Osteocyte (in vitro differentiated cells): ENCODE results near the gene PRELID2. TPM values are rescaled to one million over a fixed set of nuclear protein-coding genes. Genes with fewer than 3 reads are reported as not detected.

ENCODE experiments used
- DNase-seq: peaks from one replicate; pipeline ENCODE4 v3.0.0; 2021; ENCODE audit warnings: mixed read lengths; ENCODE audit not compliant: unreplicated experiment; ENCODE audit errors: extremely low spot score
- H3K27ac Mint-ChIP-seq: one replicate; pipeline ENCODE4 v1.8.0; 2021; ENCODE audit warnings: mild to moderate bottlenecking, mixed read lengths; ENCODE audit not compliant: unreplicated experiment
- H3K27me3 Mint-ChIP-seq: one replicate; pipeline ENCODE4 v1.8.0; 2021; ENCODE audit warnings: mixed read lengths; ENCODE audit not compliant: unreplicated experiment
- H3K36me3 Mint-ChIP-seq: one replicate; pipeline ENCODE4 v1.8.0; 2021; ENCODE audit warnings: mixed read lengths; ENCODE audit not compliant: unreplicated experiment
- H3K4me1 Mint-ChIP-seq: one replicate; pipeline ENCODE4 v1.8.0; 2021; ENCODE audit warnings: mixed read lengths; ENCODE audit not compliant: unreplicated experiment
- H3K4me3 Mint-ChIP-seq: one replicate; pipeline ENCODE4 v1.8.0; 2021; ENCODE audit warnings: mild to moderate bottlenecking, moderate library complexity, mixed read lengths; ENCODE audit not compliant: unreplicated experiment
- H3K9me3 Mint-ChIP-seq: one replicate; pipeline ENCODE4 v1.8.0; 2021; ENCODE audit warnings: mixed read lengths; ENCODE audit not compliant: unreplicated experiment
- total RNA-seq: library from RNA; stranded (reverse); gene quantifications from 2 replicates; pipeline ENCODE4 v1.2.1, GENCODE V29; 2021
- TF ChIP-seq, protein P1 (sequence below): fragments of 200-600 bp; sonication (generic); IDR thresholded peaks from 2 replicates; pipeline ENCODE4 v1.5.0; 2021; ENCODE audit warnings: antibody characterized with exemption, mild to moderate bottlenecking, moderate library complexity

Gene PRELID2
- total RNA-seq, 1 donor from 2014 or later: 4.7 TPM

DNA sequence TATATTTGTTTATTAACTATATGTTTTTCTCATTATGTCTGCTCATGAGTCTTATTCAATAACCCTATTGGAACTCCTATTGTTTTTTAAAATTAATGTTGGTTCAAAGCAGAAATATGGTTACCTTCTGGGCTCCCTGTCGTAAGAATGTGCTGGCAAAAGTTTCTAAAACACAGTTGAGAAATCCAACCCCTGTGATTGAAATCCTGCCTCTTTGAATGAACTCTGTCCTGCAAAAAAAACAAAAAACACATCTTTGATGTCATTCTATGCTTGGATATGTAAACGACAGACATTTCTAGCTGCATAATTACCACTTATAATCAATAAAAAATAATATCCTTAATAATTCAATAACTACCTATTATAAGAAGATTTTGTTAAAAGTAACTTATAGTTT is 38.8 kb downstream of the PRELID2 start:
- no peak for DNase-seq
- TF ChIP-seq, protein P1, sequence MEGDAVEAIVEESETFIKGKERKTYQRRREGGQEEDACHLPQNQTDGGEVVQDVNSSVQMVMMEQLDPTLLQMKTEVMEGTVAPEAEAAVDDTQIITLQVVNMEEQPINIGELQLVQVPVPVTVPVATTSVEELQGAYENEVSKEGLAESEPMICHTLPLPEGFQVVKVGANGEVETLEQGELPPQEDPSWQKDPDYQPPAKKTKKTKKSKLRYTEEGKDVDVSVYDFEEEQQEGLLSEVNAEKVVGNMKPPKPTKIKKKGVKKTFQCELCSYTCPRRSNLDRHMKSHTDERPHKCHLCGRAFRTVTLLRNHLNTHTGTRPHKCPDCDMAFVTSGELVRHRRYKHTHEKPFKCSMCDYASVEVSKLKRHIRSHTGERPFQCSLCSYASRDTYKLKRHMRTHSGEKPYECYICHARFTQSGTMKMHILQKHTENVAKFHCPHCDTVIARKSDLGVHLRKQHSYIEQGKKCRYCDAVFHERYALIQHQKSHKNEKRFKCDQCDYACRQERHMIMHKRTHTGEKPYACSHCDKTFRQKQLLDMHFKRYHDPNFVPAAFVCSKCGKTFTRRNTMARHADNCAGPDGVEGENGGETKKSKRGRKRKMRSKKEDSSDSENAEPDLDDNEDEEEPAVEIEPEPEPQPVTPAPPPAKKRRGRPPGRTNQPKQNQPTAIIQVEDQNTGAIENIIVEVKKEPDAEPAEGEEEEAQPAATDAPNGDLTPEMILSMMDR: no peak
- peaks cover 7% of the 10 kb centered on the region for H3K9me3 Mint-ChIP-seq

DNA sequence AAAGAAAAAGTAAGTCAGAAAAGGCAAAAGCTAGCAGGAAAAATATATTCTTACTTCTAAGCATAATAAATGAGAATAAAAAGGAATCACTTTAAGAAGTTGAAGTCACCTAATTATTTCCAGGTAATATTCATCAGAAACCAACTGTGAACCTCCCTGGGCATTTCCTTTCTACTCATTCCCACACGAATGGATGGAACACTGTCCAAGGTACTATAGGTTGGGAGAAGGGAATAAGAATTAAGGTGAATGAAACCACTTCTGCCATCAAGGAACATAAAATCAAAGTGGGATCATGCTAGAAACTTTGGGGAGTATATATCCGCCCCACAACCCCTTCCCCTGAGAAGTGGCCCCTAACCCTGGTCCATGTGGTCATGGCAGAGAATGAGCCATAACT is 41.6 kb downstream of the PRELID2 start:
- H3K27me3 Mint-ChIP-seq: no peaks in the 10 kb centered on the region
- H3K9me3 Mint-ChIP-seq: peaks cover 7% of the 10 kb centered on the region
- no peak for DNase-seq
- no peak overlapping the region for H3K4me3 Mint-ChIP-seq
- TF ChIP-seq, protein P1: no peak
- H3K36me3 Mint-ChIP-seq: peaks cover 1% of the 10 kb centered on the region
- peaks cover 2% of the 10 kb centered on the region for H3K4me1 Mint-ChIP-seq
- H3K27ac Mint-ChIP-seq: no peak overlapping the region

More for the DNA sequence above, 38.8 kb downstream of the PRELID2 start:
- Mint-ChIP-seq H3K4me3 (no peak overlapping the region), H3K4me1 (peaks cover 2% of the 10 kb centered on the region), H3K36me3 (peaks cover 1% of the 10 kb centered on the region), H3K27ac (no peak overlapping the region), H3K27me3 (no peaks in the 10 kb centered on the region)

DNA sequence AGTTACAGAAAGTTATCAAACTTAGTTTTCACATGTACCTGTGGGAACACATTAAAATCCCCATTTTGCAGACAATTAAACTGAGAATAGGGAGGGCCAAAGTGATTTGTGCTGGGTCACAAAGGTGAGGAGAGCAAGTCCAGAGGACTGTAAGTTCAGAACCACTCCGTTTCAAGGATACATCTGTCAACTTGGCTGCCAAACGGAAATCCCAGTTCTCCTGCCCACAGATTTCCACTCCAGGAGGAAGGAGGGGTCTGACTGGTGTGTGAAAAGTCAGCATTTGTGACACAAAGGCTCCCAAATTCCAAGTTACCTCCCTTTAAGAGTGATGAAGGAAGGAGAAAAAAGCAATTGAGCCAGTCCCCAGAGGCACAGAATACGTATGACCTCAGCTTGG is 42.3 kb downstream of the PRELID2 start:
- Mint-ChIP-seq H3K36me3 (no peaks in the 10 kb centered on the region), H3K27me3 (no peaks in the 10 kb centered on the region), H3K4me3 (no peak overlapping the region), H3K9me3 (peaks cover 5% of the 10 kb centered on the region), H3K27ac (no peak overlapping the region), H3K4me1 (peaks cover 2% of the 10 kb centered on the region)
- TF ChIP-seq, protein P1: no peak
- DNase-seq: no peak

DNA sequence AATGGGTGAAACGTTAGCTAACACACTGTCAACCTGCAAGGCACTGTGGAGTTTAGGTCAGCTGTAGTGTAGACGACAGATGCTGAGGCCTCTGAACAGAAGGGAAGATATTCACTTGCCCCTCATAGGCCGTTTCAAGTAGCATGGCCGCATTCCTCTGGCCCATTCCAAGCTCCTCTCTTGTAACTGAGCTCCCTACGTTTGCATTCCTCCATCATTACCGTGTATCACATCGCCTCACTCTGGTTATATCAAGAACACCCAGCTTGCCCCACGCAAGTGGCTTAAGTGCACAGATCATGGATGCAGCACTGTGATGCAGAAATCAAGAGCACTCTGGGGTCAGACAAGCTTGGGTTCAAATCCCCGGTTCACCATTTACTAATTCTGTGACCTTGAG is 43.3 kb downstream of the PRELID2 start:
- H3K4me1 Mint-ChIP-seq: no peaks in the 10 kb centered on the region
- no peak for DNase-seq
- TF ChIP-seq, protein P1: no peak
- H3K36me3 Mint-ChIP-seq: no peaks in the 10 kb centered on the region
- H3K4me3 Mint-ChIP-seq: no peak overlapping the region
- no peaks in the 10 kb centered on the region for H3K27me3 Mint-ChIP-seq
- no peak overlapping the region for H3K27ac Mint-ChIP-seq
- peaks cover 5% of the 10 kb centered on the region for H3K9me3 Mint-ChIP-seq

DNA sequence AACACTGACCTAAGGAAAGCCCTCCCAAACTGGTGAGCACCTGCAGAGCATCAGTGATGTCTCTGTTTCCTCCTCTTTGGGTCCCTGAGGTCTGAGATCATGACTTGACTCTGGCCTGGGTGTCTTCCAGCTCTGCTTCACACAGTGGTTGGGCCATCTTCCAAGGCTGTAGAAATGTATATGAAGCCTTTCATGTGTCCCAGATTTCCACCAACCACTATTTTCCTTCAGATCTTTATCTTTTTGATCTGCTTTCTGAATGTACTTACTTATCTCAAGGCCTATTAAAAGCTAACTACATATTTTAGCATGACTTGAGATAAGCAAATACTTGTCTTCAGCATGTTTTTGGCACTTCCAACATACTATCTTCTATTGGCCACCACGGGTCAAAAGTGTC is 47.1 kb downstream of the PRELID2 start:
- DNase-seq: no peak
- TF ChIP-seq, protein P1: no peak

More for the DNA sequence above, 47.1 kb downstream of the PRELID2 start:
- Mint-ChIP-seq H3K27me3 (no peaks in the 10 kb centered on the region), H3K36me3 (no peaks in the 10 kb centered on the region), H3K4me3 (no peak overlapping the region), H3K27ac (no peak overlapping the region), H3K9me3 (peaks cover 6% of the 10 kb centered on the region), H3K4me1 (no peaks in the 10 kb centered on the region)
